Hematopoietic multipotent progenitor cell treated with erythropoietin and hydrocortisone succinate and interleukin-3 and kit ligand, for 4 days (in vitro differentiated cells): ENCODE measurements around the gene FOXO3.
"Not testable (repeated sequence)": the region's sequence is repeated elsewhere in the genome, so short reads cannot be mapped to it uniquely, and the experiment has no call there.

Source experiments
- DNase-seq: peaks from one replicate; pipeline ENCODE4 v3.0.0-alpha.2; 2015

Gene FOXO3

DNA sequence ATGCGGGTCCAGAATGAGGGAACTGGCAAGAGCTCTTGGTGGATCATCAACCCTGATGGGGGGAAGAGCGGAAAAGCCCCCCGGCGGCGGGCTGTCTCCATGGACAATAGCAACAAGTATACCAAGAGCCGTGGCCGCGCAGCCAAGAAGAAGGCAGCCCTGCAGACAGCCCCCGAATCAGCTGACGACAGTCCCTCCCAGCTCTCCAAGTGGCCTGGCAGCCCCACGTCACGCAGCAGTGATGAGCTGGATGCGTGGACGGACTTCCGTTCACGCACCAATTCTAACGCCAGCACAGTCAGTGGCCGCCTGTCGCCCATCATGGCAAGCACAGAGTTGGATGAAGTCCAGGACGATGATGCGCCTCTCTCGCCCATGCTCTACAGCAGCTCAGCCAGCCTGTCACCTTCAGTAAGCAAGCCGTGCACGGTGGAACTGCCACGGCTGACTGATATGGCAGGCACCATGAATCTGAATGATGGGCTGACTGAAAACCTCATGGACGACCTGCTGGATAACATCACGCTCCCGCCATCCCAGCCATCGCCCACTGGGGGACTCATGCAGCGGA is 102.9 kb downstream of the FOXO3 start:
- not testable (repeated sequence) for DNase-seq

DNA sequence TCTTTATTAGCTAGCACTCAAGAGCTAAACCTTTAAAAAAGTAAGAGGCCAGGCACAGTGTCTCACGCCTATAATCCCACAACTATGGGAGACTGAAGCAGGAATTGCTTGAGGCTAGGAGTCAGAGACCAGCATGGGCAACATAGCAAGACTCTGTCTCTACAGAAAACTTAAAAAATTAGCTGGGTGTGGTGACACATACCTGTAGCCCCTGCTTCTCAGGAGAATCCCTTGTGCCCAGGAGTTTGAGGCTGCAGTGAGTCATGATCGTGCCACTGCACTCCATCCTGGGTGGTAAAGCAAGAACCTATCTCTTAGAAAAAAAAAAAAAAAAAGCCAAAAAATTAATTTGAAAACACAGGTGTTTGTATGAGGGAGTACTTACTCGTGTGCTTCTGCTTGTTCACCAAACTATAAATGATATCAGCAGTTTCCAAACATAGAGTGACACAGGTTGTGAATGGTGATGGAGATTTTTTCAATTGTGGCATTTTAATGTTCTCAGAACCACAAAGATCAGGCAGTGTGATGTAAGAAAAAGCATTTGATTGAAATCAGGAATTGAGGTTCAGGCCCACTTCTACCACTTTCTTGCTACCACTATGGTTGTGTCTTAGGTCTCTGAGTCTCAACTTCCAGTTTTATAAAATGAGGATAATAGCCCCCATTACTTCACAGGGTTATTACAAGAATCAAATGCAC is 104.9 kb downstream of the FOXO3 start:
- DNase-seq, result peak; percentile 18

DNA sequence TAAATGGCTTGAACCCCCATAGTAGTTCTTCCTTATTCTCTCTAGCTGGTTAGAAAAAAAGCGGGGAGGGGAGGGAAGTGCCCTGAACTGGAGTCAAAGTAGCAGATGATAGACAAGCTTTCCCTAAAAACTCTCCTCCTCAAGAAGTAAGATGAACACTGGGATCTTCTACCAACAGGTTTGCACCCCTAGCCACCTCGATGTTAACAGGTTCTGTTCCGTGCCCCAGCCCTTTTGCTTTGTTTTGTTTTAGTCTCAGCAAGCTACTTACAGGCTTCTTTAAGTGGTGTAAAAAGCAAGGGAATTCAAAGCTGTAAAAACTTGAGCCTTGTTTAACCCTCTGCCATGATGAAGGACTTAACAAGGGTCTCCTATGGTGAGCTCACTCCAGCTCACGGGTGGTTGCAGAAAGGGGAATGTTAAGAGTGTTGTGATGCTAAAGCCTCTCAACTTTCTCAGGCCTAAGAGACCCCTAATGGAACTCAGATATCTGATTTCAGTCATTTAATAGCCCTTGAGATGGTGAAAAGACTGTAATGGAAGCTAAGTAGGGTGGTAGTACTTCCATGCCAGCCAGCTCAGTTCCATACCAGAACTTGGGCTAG is 106.0 kb downstream of the FOXO3 start:
- DNase-seq, result no peak

DNA sequence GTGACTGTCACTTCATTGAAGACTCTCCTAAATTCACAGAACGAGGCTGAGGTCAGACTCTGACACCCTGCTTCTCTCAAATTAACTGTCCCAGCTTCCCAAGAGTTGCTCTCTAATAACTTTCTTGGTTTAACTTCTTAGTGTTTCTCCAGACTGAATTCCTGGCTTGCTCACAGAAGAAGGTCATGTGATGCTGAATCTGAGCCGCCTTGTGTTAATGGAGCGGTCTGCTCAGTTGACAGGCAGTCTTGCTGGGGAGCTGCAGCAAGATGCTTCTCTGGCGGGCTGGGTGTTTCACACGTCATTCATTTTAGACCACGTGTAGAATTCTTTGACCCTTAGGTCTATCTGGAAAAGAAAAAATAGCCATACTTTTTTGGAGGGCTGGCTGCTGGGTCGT is 107.3 kb downstream of the FOXO3 start:
- DNase-seq, result no peak

DNA sequence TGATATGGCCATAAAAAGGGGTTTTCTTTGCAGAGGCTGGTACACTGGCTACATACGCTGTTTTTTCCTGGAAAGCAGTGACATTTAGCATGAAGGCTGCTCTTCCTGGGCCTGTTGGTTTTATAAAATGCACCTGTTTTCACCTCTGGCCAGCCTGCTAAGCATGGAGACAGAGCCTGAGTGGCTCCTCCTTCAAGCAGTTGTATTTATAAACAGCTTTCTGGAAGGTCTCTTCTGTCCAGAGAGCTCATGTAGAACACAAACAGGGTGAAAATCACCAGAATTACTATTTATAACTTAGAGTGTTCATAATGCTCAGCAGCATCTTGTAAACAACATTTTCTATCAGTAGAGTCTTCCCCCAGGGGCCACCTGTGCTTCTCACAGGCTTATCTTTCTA is 109.0 kb downstream of the FOXO3 start:
- DNase-seq, result no peak

DNA sequence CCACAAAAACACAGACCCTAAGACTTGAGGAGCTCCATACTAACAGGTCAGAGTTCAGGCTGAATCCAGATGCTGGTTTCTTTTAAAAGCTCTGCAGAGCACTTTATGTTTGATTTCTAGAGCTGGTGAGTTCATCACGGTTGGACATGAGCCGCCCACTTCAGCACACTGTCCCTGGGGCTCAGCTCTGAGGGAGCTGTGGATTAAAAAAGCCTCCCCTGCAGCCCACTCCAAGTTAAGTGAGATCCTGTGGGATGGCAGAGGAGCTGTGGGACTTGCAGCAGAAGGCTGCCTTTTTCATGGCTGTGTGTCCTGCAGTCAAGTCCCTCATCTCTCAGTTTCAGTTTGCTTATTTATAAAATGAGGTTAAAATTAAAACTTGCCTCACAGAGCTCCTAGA is 110.5 kb downstream of the FOXO3 start:
- no peak for DNase-seq

DNA sequence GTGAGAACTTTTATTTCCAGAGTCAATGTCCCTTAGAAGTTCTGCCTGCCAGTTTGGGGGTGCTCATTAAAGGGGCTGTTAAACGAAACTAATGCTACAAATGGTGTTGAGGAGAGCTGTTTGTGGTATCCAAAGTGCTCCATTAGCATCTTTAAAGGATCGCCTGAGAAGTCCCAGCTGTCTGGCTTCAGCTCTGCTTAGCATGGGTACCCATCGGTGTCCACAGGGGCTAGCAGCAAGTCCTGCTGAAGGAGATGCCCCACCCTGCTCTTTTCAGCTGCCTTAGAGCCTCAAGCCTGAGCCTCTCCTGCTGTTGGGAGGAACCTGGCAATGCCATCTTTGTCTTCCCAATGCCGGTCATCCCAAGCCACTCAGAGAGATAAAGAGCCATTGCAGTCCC is 111.1 kb downstream of the FOXO3 start:
- DNase-seq, result no peak

DNA sequence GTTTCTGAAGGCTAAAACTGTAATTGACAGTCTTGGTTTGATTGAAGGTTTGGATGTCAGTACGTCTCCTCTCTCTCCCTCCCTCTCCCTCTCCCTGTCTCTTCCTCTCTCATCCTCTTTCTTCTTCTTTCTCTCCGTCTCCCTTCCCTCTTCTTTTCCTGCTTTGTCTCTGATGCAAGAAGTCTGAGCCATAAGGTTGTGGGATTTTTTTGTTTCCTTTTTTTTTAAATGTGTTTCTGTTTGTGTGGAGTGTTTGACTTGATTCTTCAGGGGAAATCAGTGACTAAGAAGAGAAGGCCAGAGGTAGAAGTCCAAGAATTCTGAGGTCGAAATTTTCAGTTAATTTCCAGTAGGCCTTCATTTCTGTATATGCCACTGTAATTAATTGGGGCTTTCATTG is 111.9 kb downstream of the FOXO3 start:
- no peak for DNase-seq

DNA sequence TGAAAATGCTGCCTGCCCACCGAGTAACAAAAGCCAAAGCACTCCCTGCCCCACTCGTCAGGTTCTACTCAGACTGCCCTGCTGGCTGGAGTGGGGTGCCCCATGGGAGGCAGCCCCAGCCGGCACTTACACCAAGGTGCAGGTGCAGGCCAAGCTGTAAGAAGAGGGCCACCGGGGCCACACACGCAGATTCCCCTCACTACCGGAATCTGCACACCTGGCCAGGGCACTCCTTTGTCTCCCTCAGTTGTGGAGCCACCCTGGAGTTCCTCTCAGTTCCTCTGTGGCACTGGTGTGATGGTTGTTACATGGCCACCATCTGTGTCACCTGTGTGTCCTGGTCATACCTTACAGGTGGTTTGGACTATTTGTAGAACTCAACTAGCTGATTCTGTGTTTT is 112.4 kb downstream of the FOXO3 start:
- DNase-seq, result no peak

DNA sequence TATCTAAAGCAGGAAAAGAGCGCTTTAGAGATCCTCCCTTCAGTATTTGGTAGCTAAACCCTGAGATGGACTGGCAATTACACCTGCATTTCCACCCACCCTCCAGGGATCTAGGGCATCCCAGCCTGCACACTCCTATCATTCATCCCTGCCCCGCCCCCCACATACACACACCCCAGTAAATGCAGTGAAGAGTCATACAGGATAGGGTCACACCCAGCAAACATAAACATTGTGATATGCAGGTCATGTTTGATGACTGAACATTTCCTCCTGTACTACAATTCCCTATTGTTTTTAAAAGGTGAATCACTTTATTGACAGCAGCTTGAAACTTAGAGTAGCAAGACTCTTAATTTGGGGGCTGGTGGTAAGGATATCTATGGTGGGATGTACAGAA is 112.9 kb downstream of the FOXO3 start:
- no peak for DNase-seq

DNA sequence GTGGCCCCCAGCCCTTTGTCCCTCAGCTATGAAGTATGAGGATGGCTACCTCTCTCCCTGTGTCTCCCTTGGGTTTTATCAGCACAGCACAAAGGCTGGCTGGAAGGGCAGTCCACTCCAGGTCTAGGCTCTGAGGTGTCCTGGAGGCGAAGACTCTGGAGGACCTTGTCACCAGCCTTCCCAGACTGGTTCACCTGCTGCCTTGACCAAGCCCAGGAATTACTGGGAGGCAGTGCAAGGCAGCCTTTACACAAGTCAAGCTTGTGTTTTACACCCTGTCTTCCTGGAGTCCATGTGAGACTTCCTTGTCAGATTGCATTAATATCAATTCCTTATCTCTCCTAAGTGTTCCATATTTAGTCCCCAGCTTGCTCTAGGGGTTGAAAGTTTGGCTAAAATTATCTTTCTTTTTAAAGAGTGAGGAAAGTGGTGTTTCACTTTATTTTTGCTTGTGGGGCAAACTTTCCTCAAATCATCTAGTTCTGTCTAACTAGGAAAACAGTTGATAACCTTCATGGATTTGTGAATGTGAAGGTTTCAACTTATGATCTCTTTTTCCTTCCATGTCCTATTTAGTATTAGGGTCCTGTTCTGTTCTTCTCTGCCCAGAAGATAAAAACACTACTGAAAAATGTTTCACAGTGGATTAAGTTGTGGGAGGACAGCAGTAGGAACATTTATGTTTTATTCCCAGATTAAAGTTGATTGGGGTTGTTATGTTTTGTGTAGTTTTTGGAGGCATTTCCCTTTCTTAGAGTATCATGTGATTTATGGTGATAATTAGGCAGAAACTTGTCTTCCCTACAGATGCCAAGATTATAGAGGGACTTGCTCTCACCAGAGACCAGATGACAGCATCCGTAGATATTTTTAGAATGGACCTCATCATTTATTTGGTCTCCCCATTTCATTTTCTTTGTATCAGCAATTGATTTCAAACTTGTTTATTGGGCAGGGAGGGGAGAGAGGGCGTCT is 114.8 kb downstream of the FOXO3 start:
- DNase-seq, result no peak

DNA sequence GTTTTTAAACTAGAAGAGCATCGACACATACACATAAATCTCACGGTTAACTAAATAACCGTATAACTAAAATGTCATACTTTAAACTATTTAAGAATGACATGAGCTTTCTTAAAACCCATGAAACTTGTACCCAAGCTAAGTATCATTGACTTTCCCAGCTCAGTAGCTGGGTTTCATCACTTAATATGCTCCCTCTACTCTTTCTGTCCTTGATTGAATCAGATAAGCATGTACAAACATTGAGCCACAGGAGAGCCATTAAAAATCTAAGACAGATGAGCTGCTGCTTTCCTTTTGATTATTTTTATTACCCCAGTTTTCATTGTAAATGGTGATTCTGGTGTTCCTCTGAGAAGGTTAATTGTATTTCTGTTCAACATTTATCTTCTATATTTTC is 115.8 kb downstream of the FOXO3 start:
- no peak for DNase-seq

DNA sequence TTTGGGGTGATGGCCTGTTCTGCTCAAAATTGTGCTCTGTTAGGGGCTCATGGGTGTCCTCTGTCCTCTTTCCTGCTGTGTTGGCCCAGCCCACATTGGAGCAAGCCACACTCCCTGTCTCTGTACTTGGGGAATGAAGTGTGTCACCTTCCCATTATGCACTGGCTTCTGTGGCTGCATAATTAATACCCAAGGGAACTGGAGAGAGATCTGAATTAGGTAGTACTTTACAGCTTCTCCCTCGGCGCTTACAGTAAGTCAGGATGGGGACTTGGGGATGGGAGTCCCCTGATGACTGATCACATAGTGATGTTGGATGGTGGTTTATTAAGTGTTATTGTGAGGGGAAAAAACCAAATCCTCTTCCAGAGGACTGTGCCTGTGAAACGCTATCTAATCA is 116.6 kb downstream of the FOXO3 start:
- no peak for DNase-seq

DNA sequence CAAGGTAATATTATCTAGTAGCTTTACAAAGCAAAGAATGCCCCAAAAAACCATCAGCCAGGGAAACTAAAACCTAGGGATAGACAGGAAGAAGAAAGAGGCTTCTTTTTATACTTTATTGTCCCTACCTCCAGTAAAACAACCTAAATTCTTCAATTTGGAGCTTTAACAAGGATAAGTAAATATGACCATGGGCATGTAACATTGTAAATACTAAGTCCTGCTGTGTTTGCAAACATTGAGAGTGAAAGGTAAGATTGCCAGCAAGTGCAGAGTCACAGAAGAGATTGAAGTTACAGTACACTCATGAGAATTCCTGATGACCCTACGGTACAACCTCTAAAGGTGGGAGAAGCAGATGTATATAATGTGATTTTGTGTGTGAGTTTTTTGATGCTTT is 117.2 kb downstream of the FOXO3 start:
- no peak for DNase-seq

DNA sequence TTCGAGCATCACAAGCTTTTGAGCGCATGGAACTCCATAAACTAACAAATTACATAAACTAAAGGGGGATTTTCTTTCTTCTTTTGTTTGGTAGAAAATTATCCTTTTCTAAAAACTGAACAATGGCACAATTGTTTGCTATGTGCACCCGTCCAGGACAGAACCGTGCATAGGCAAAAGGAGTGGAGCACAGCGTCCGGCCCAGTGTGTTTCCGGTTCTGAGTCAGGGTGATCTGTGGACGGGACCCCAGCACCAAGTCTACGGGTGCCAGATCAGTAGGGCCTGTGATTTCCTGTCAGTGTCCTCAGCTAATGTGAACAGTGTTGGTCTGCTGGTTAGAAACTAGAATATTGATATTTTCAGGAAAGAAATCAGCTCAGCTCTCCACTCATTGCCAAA is 119.6 kb downstream of the FOXO3 start:
- DNase-seq, result not testable (repeated sequence)

DNA sequence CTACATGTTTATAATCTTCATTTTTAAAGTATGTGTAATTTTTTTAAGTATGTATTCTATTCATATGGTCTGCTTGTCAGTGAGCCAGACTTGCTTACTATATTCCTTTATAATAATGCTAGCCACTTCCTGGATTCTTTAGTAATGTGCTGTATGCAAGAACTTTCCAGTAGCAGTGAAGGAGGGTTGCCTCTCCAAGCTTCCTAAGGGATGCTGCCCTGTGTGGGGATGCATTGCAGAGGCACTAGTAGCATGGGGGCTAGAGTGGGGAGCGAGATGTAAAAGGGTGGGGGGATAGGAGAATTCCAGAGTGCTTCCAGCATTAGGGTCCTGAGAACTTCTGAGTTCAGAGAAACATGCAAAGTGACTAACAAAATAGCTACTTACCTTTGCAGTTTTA is 121.0 kb downstream of the FOXO3 start:
- not testable (repeated sequence) for DNase-seq

DNA sequence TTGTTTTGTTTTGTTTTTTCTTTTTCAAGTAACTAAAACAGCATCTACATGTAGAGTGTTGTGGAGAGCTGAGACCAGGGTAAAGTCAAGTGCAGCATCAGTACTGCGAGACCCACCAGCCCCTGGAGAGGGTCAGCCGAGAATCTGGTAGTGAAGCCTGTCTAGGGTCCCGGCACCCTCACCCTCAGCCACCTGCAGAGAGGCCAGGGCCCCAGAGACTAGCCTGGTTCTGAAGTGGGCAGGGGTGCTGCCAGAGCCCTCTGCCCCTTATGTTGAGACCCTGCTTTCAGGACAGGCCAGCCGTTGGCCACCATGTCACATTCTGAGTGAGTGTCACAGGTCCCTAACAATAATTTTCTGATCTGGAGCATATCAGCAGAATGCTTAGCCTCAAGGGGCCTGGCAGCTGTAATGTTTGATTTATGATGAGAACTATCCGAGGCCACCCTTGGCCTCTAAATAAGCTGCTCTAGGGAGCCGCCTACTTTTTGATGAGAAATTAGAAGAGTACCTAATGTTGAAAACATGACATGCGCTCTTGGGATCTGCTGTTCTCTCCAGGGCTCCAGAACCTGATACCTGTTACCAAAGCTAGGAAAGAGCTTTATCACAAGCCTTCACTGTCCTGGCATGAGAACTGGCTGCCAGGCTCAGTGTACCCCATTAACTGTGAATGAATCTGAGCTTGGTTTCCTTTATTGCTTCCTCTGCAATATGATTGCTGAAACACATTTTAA is 121.8 kb downstream of the FOXO3 start:
- not testable (repeated sequence) for DNase-seq

DNA sequence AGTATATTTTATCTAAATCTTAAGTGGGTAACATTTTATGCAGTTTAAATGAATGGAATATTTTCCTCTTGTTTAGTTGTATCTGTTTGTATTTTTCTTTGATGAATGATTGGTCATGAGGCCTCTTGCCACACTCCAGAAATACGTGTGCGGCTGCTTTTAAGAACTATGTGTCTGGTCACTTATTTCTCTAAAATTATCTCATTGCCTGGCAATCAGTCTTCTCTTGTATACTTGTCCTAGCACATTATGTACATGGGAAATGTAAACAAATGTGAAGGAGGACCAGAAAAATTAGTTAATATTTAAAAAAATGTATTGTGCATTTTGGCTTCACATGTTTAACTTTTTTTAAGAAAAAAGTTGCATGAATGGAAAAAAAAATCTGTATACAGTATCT is 123.3 kb downstream of the FOXO3 start:
- DNase-seq, result not testable (repeated sequence)

DNA sequence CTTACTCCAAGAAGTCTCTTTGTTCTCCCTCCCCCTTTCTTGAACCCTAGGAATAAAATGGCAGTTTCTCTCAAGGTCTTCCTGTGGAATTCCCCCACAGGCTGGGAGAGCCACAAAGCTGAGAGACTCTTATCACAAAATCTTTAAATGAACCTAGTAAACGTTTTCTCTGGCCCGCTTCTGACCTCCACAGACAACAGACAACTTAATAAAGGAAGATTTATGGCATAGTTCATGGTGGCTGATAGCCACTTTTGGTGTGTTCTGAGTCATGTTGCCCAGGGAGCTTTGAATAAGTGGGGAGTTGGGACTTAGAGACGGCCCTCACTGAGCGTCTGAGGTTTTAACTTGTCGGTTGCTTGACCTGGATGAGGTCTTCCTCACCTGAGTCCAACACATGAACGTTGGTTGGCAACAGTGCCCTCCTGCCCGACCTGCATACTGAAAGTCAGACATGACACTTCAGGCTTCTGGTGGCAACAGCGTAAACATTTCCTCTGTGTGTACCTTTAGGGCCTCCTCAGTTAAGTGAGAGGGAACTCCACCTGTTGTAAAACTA is 124.1 kb downstream of the FOXO3 start:
- no peak for DNase-seq

DNA sequence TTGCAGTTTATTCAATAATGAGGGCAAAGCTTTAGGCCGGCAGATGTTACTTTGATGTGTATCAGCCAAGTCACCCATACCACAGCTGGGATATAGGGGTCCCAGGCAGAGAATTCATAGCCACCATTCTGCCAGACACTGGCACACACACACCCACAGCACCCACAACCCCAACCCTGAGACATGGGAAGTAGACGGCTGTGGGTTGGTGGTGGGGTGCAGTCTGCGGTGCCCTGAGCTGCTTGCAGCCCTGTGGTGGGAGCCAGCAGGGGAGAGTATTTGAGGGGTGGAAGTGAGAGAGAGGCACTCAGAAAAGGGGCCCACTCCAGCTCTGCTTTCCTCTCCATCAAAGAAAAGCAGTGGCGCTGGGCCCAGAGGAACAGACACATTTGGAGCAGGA is 125.3 kb downstream of the FOXO3 start:
- no peak for DNase-seq

DNA sequence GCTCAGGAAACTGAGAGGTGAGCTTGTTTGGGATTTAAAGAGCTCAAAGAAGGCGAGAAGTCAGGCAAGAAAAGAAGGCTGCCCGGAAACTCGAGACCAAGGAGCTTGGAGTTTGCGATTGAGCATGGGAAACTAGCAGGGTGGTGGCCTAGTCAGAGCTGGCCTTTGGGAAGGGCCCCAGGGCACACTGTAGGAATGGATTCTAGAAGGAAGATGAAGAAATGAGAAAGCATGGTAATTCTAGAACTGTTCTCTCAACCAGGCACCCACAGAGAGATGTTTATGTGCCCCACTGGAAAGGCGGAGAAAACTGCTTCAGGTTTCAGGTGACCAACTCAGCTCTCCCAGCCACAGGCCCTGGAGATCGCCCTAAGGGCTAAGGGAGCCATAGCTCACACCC is 126.2 kb downstream of the FOXO3 start:
- no peak for DNase-seq

DNA sequence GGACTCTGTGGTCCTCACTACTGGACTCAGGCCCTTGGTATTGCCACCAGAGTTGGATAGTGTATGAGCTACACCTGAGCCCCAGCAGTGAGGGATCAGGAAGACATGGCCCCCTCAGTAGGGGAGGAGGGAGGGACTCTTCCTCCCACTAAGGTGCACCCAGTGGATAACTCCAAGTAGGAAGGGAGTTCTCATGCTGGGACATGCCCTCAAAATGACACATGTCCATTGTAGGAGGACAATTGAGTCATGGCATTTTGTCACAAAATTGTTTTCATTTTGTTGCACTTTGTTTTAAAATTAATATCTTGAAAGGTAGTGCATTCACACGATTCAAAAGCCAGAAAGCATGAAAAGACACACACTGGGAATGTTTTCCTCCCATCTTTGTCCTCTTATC is 127.2 kb downstream of the FOXO3 start:
- DNase-seq, result no peak
